ENCODE results near the gene CD300C.

DNA sequence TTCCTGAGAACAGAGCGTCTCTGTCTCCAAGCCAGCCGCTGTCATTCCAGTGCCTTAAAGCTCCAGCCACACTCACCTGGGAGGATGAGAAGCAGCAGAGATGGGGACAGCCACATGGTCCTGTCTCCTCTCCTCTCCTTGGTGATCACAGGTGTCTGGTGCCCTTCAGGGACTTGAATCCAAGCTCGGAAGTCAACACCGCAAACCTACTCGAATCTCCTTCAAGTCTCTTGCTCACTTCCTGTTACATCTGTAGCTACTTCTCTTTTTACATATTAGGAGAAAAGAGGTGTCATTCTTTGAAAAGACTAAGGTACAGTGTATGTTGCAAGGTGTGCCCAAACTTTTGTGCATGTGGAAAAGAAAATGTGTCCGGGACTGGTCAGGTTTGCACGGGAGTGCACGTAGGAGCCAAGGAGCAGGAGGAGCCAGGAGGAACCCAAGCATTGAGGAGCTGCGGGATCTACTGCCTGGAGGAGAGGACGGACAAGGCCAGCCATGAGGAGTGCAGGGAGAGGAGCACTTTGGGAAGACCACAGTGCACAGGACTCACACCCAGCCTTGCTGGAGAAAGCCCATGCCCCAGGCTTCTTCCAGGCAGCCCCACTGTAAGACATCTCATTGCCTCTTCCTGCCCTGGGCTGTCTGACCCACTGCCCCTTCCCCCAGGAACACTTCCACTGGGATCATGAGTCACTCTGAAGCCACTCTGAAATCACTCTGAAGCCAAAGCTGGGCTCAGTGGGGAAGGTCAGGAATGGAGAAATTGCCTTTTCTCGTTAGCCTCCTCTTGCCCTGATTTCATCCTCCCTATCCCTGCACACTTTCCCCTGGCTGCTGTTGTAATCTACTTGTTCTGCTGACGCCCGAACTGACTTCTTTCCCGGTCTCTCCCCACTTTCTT lies 46.4 kb upstream of the CD300C start, which contains the start of gene CD300LD:
- no peak for TF ChIP-seq CTCF (IDR thresholded peaks at IDR 0.05)
- TF ChIP-seq POLR2A (IDR thresholded peaks at IDR 0.05), result no peak

Measured in esophagus squamous epithelium (tissue), 4 donors.